GM19035 (cell line): ENCODE measurements around the gene TJAP1.
"Not testable (repeated sequence)": the region's sequence is repeated elsewhere in the genome, so short reads cannot be mapped to it uniquely, and the experiment has no call there.

Source experiments
- ATAC-seq: cut with Tn5 transposase; IDR thresholded peaks from one replicate; pipeline ENCODE4 v1.9.1; 2021; ENCODE audit not compliant: unreplicated experiment

TJAP1 gene

GRCh38 chr6:43524483-43524961, 47.2 kb downstream of the TJAP1 start:
- ATAC-seq: no peak

DNA sequence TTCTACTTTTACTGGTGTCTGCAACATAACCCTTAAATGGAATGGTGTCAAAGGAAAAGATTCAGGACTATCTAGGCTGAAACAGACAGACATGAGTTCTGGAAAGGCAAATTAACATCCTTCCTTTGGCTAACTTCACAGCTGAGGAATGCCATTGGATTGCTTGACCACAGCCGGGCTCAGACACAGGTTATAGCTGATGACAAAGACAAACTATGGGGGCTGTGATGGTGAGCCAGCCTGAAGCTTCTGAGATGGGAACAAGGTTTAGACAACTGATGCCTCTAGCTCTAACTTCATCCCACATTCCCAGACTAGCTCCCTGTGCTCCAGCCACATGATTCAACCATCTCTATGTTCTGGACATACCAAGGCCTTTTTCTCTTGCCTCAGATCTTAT, 54.8 kb downstream of the TJAP1 start:
- ATAC-seq: no peak

- not testable (repeated sequence) for ATAC-seq
These were observed 61.6 kb downstream of the TJAP1 start for GRCh38 chr6:43538986-43539385.

GRCh38 chr6:43539409-43539808, 62.0 kb downstream of the TJAP1 start:
- not testable (repeated sequence) for ATAC-seq

GRCh38 chr6:43540507-43540906, 63.1 kb downstream of the TJAP1 start:
- ATAC-seq: no peak

DNA sequence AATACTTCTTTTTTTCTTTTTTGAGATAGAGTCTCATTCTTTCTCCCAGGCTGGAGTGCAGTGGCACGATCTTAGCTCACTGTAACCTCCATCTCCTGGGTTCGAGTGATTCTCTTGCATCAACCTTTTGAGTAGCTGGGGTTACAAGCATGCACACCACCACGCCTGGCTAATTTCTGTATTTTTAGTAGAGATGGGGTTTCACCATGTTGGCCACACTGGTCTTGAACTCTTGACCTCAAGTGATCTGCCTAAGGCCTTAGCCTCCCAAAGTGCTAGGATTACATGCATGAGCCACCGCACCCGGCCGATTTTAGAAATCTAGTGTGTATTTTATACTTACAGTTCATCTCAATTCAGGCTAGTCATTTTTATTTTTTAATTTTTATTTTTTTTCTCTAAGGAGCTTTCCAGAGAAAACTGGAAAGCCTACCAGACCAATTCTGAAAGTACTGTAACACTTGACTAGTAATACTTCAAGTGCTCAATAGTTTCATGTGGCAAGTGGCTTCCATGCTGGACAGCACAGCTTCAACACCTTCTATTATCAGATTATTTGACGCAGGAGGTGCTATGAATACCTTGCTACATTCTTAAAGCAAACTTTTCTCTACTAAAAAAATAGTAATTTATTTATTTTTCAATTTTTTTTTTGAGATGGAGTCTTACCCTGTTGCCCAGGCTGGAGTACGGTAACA, 64.6 kb downstream of the TJAP1 start:
- ATAC-seq: no peak

DNA sequence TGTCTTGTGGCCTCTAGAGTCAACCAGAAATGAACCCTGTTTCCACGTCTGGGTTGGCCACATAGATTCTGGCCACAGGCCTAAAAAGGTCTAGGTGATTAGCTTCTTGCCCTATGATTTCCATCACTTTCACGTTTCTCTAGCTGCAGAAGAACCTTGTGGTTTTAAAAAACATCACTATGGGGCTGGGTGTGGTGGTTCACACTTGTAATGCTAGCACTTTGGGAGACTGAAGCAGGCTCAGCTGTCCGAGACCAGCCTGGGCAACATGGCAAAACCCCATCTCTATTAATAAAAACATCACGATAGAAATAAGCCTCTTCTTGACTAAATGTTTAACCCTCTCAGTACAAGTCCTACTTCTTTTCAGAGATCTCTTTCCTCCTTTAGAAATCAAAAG, 67.1 kb downstream of the TJAP1 start:
- ATAC-seq: no peak

DNA sequence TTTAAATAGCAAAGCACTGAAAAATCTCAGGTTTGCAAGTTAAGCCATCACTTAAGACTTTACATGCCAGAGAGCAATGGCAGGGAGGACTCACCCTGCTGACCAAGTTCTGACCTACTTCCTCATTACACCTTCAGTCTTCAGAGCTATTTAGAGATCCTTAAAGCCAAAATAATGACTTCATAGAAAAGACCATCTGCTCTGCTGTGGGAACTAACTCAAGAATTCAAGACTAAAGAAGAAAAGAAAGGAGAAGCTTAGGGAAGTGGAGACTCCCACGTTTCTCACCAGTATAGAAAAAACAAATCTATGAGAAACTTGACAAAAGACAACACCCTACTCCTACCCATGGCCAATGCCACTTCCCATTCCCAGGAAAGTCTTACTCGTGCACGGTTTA, 69.9 kb downstream of the TJAP1 start:
- ATAC-seq: no peak
